Effector memory CD4-positive, alpha-beta T cell (primary cell): ENCODE results near the gene CTSZ.

Experiments used
- DNase-seq, 3 donors: peaks; one replicate each; pipeline ENCODE4 v3.0.0-alpha.2; 2020
- H3K27ac ChIP-seq: 2 replicates; pipeline ENCODE4 v1.7.0; 2013; ENCODE audit warnings: mild to moderate bottlenecking, low read length, moderate library complexity; ENCODE audit not compliant: insufficient read depth, poor library complexity, severe bottlenecking
- H3K27me3 ChIP-seq: replicated peaks from 2 replicates; pipeline ENCODE4 v1.7.0; 2013; ENCODE audit warnings: mild to moderate bottlenecking, low read length; ENCODE audit not compliant: insufficient read depth, control insufficient read depth, poor library complexity, severe bottlenecking
- H3K36me3 ChIP-seq: 2 replicates; pipeline ENCODE4 v1.7.0; 2013; ENCODE audit warnings: mild to moderate bottlenecking, low read length, moderate library complexity; ENCODE audit not compliant: control insufficient read depth, insufficient read depth
- H3K4me1 ChIP-seq: 2 replicates; pipeline ENCODE4 v1.7.0; 2013; ENCODE audit warnings: low read length, mild to moderate bottlenecking; ENCODE audit not compliant: control insufficient read depth, insufficient read depth, poor library complexity, severe bottlenecking
- H3K4me3 ChIP-seq: 2 replicates; pipeline ENCODE4 v1.7.0; 2013; ENCODE audit warnings: low read length, low read depth, mild to moderate bottlenecking; ENCODE audit not compliant: insufficient read depth, poor library complexity, severe bottlenecking
- H3K9me3 ChIP-seq: 2 replicates; pipeline ENCODE4 v1.7.0; 2013; ENCODE audit warnings: mild to moderate bottlenecking, low read length, moderate library complexity; ENCODE audit not compliant: control insufficient read depth

The CTSZ gene

DNA sequence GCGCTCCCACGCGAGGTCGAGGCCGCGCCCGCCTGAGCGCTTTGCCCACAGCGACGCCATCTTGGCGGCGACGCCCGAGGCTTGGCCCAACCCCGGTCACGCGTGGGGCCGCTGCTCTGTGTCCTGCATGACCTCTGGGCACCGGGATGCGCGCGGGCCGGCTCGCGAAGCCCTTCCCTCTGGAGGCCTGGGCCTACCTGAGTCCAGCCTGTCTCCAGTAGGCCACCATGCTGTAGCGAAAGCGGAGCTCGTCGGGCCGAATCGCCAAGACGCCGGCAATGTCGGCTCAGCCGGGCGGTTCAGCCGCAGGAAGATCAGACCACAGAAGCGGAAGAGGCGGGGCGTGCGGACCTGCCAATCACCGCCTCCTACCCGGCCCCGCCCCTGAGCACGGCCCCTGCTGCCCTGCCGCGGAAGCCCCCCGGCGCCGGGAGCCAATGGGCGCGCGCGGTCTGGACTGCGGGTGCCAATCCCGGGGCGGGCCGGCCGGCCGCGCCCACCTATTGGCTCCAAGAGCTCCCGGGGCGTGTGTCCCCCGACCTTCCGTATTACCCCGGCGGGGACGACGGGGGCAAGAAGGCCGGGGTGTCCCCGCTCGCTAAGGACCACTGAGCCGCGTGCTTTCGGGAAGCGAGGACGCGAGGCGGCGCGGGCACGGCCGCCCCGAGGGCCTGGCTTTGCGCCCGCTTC lies 25.1 kb upstream of the CTSZ start, which contains the start of gene ATP5F1E:
Gene ATP5F1E, minus strand, starts transcription at position 313 of the 690 bp plus-strand sequence. Its CDS starts 84 bp downstream, at position 229.
- peaks cover 24% of the 10 kb centered on the region for H3K4me1 ChIP-seq
- peaks cover 41% of the 10 kb centered on the region for H3K36me3 ChIP-seq
- peak within 1 kb of the TSS; percentile 87 for H3K4me3 ChIP-seq
- H3K27me3 ChIP-seq, result no peaks in the 10 kb centered on the region
- DNase-seq, result peak; percentile 94 to 95 (median 95)
- H3K9me3 ChIP-seq, result no peaks in the 10 kb centered on the region
- peak within 1 kb of the TSS; percentile 84 for H3K27ac ChIP-seq

- peak in 2 of 3 donors; percentile 11 to 23 for DNase-seq
- H3K27ac ChIP-seq, result peak overlapping the region; percentile 84
- peaks cover 40% of the 10 kb centered on the region for H3K36me3 ChIP-seq
- H3K27me3 ChIP-seq, result no peaks in the 10 kb centered on the region
- no peaks in the 10 kb centered on the region for H3K9me3 ChIP-seq
- H3K4me1 ChIP-seq, result peaks cover 24% of the 10 kb centered on the region
- peak overlapping the region; percentile 87 for H3K4me3 ChIP-seq
These were observed 24.5 kb upstream of the CTSZ start for GRCh38 chr20:59031564-59032022.

DNA sequence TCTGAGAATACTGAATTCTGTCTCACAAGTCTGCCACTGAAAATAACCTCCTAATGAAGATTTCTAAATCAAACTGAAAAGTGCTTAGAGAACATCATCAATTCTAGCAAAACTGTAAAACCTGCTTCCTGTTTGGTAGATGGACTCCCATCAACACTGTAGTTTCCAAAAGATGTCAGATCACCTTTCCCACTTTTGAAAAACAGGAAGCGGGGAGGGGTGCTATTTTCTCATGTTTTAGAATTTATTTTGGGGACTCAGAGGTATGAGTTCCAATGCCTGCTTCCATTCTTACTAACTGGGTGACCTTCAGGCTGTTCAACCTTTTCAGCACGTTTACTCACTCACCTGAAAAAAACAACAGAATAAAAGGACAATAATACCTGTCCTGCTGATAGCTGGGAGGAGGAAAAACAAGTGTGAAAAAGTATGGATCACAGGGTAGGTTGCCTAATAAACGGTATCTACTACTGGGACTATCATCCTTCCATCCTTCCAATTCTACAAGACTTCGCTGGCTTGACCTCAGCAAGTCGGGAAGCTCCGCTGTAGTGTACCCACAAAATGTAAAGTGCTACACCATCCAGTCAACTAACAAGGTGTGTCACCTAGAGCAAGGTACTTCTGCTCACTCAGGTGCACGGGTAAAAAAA lies 24.0 kb upstream of the CTSZ start:
- H3K36me3 ChIP-seq, result peaks cover 40% of the 10 kb centered on the region
- peaks cover 24% of the 10 kb centered on the region for H3K4me1 ChIP-seq
- peak overlapping the region; percentile 84 for H3K27ac ChIP-seq
- DNase-seq, result no peak
- H3K9me3 ChIP-seq, result no peaks in the 10 kb centered on the region
- H3K4me3 ChIP-seq, result peak overlapping the region; percentile 87
- no peaks in the 10 kb centered on the region for H3K27me3 ChIP-seq

DNA sequence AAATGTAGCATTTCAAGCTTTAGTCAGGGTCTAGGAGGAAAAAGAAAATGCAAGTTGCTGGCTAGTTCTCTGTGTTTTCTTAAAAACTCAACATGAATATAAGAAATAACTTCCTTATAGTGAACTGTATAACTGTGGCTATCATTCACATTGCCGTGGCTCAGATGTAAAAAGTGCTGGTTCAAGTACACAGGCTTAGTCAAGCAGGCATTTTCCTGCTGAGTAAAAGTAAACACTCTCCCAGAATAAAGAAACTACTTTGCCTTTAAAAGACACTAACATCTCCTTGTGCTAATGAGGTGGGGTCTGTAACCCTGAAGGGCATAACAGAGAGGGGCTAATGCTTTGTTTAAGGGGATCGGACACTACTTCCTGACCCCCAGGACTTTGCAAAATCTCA lies 21.8 kb upstream of the CTSZ start:
- Histone ChIP-seq H3K36me3 (peaks cover 50% of the 10 kb centered on the region), H3K27ac (no peak overlapping the region), H3K27me3 (no peaks in the 10 kb centered on the region), H3K4me3 (no peak overlapping the region), H3K9me3 (no peaks in the 10 kb centered on the region), H3K4me1 (peaks cover 24% of the 10 kb centered on the region)
- no peak for DNase-seq

DNA sequence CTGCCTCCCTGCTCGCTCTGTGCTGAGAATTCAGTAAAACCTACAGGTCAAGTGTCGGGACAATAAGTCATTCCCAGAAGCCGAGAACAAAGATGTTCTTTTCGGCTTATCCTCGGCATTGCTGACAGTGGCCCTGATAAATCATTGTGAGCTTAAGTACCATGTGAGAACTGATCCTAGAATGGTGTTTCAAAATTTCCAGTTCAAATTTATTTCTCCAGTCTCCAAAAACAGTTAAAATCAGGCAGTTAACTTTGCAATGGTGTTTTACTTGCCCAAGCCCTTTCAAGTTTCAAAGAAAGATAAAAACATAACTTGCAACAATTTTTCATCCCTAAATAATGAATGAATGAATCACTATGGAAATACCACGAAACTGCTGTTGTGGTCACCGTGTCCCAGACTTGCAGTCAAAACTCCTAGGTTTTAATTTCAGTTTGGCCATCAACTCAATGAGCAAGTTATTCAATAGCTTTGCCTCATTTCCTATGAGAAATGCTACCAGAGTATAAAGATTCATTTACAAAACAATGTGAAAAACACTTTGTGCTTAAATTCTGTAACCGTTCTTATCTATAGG lies 20.8 kb upstream of the CTSZ start:
- Histone ChIP-seq H3K4me3 (no peak overlapping the region), H3K27me3 (no peaks in the 10 kb centered on the region), H3K4me1 (peaks cover 24% of the 10 kb centered on the region), H3K27ac (no peak overlapping the region), H3K9me3 (no peaks in the 10 kb centered on the region), H3K36me3 (peaks cover 60% of the 10 kb centered on the region)
- DNase-seq, result no peak

DNA sequence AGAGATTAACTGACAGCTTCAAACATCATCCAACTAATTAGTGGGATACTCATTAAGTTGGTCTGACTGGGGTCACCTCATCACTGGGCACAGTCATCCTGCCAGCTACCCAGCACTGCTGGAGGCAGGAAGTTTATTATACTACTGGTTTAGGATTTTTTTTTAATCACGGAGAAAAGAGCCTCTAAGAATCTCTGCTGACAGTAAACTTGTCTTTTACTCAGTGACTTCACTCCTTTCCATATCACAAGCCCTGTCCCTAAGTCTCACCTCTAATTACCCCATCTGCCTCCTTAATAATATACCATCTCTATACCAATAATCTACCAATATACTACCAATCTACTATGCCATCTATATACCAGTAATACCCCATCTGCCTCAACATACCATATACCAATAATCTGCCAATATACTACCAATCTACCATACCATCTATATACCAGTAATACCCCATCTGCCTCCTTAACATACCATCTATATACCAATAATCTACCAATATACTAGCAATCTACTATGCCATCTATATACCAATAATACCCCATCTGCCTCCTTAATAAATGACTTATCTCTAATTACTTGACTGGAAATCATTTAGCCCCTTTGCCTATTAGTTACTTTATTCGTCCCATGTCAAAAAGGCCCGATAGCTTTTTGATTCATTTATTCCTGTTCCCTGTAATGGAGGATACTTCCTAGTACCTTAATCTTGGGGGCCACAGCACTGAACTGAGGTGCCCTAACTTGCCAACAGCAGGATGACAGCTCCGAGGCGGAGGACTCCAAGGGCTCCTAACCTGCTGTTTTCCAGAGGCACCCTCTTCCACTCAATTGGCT lies 20.1 kb upstream of the CTSZ start:
- DNase-seq, result no peak
- Histone ChIP-seq H3K4me3 (no peak overlapping the region), H3K27ac (no peak overlapping the region), H3K27me3 (no peaks in the 10 kb centered on the region), H3K9me3 (no peaks in the 10 kb centered on the region), H3K36me3 (peaks cover 63% of the 10 kb centered on the region), H3K4me1 (peaks cover 24% of the 10 kb centered on the region)

GRCh38 chr20:59025511-59025910 lies 18.5 kb upstream of the CTSZ start:
- peaks cover 63% of the 10 kb centered on the region for H3K36me3 ChIP-seq
- no peaks in the 10 kb centered on the region for H3K9me3 ChIP-seq
- peaks cover 19% of the 10 kb centered on the region for H3K4me1 ChIP-seq
- H3K27ac ChIP-seq, result no peak overlapping the region
- H3K4me3 ChIP-seq, result no peak overlapping the region
- DNase-seq, result no peak
- H3K27me3 ChIP-seq, result no peaks in the 10 kb centered on the region

DNA sequence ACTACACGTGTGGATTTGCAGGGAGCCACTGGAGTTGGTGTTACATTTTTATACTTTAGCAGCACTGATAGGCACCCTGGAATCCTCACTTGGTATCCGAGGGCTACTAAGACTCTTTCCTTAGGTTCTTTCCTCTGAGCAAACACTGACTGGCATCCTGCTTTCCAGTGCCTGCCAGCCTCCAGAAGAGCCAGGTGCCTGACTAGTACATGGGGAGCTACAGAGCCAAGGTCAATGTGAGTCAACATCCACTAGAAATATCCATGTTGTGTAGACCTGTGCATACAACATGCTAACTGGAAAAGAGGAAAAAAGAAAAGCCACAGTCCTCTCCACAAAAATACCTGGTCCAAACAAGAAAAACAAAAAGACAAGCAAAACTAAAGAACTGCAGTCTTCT lies 18.0 kb upstream of the CTSZ start:
- H3K27me3 ChIP-seq, result no peaks in the 10 kb centered on the region
- H3K4me3 ChIP-seq, result no peak overlapping the region
- no peak overlapping the region for H3K27ac ChIP-seq
- no peak for DNase-seq
- H3K36me3 ChIP-seq, result peaks cover 63% of the 10 kb centered on the region
- H3K4me1 ChIP-seq, result peaks cover 16% of the 10 kb centered on the region
- H3K9me3 ChIP-seq, result no peaks in the 10 kb centered on the region

DNA sequence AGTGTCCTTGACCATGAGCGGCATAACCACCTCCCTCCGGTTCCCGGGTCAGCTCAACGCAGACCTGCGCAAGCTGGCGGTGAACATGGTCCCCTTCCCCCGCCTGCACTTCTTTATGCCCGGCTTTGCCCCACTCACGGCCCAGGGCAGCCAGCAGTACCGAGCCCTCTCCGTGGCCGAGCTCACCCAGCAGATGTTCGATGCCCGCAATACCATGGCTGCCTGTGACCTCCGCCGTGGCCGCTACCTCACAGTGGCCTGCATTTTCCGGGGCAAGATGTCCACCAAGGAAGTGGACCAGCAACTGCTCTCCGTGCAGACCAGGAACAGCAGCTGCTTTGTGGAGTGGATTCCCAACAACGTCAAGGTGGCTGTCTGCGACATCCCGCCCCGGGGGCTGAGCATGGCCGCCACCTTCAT lies 17.1 kb upstream of the CTSZ start:
- no peak for DNase-seq
- H3K27ac ChIP-seq, result no peak overlapping the region
- H3K4me1 ChIP-seq, result peaks cover 7% of the 10 kb centered on the region
- peaks cover 56% of the 10 kb centered on the region for H3K36me3 ChIP-seq
- H3K9me3 ChIP-seq, result no peaks in the 10 kb centered on the region
- H3K4me3 ChIP-seq, result no peak overlapping the region
- no peaks in the 10 kb centered on the region for H3K27me3 ChIP-seq
